ENCODE data around the gene GNAQ.

Gene GNAQ

DNA sequence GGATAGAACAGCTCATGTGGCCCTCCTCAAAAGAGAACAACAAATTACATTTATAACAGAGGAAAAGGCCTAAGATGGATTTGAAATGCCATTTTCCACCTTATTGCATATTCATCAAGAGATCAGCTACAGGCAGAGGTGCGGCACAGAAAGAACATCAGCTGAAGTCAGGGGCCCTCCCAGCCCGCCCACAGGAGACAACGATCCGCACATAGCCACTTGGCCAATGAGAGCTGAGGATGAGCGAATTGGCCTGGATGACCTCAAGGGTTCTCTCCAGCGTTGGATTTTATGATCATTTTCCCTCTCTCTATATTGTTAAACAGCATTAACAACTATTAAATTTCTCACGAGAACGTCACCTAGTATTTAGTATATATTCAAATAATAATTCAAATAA lies 97.6 kb downstream of the GNAQ start:
- no peaks in the 10 kb centered on the region for H3K36me3 Mint-ChIP-seq (ENCODE audit: insufficient read depth)
- peaks cover 0 to 2% of the 10 kb centered on the region in 2 donors for H3K4me1 Mint-ChIP-seq (ENCODE audit: low read depth in 2 of 2)

DNA sequence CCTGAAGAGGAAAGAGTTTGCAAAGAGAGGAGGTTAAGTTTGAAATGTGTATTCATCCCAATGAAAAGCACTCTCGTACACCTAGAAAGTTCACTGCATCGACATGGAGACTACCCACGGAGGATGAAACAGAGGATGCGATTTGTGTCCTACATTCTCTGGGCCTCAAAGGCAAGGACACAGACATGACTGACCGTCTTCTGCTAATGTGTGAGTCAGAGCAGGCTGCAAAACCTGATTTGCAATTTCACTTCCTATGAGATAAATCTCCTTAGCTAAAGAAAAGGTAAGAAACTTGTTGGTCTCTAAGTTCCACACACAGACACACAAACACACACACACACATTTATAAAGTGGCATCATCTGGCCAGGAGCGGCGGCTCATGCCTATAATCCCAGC lies 98.6 kb downstream of the GNAQ start:
- Mint-ChIP-seq H3K4me1 (ENCODE audit: low read depth in 2 of 2) (no peaks in the 10 kb centered on the region), H3K27me3 (peaks cover 0 to 9% of the 10 kb centered on the region in 2 donors), H3K9me3 (no peaks in the 10 kb centered on the region), H3K36me3 (ENCODE audit: insufficient read depth) (no peaks in the 10 kb centered on the region), H3K27ac (no peak overlapping the region), H3K4me3 (no peak overlapping the region)
- DNase-seq (no peak), ATAC-seq (replicated peaks) (no peak)

More for the DNA sequence above, 97.6 kb downstream of the GNAQ start:
- Mint-ChIP-seq H3K27me3 (peaks cover 0 to 18% of the 10 kb centered on the region in 2 donors), H3K9me3 (no peaks in the 10 kb centered on the region), H3K4me3 (no peak overlapping the region), H3K27ac (no peak overlapping the region)
- ATAC-seq (replicated peaks) = no peak
- DNase-seq = no peak

DNA sequence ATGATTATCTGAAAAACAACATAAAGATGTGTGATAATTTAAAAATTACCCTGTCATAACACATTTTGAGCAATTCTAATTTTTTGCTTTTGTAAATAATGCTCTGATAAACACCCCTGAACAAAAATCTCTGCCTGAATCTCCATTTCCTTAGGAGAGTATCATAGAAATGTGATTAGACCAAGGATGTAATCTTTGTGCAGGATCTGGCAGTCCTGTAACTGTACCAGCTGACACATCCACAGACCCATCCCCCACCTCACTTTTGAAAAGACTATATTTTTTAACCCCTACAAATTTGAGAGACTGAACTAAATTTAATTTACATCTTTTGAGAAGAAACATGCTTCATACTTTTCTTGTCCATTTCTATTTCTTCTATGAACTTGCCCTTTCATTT lies 101.7 kb downstream of the GNAQ start:
- ATAC-seq (replicated peaks) = no peak
- no peak for DNase-seq
- no peak overlapping the region for H3K4me3 Mint-ChIP-seq
- H3K27me3 Mint-ChIP-seq = peaks cover 0 to 9% of the 10 kb centered on the region in 2 donors
- H3K4me1 Mint-ChIP-seq (ENCODE audit: low read depth in 2 of 2) = peaks cover 0 to 4% of the 10 kb centered on the region in 2 donors
- H3K36me3 Mint-ChIP-seq (ENCODE audit: insufficient read depth) = no peaks in the 10 kb centered on the region
- no peak overlapping the region for H3K27ac Mint-ChIP-seq
- H3K9me3 Mint-ChIP-seq = no peaks in the 10 kb centered on the region

DNA sequence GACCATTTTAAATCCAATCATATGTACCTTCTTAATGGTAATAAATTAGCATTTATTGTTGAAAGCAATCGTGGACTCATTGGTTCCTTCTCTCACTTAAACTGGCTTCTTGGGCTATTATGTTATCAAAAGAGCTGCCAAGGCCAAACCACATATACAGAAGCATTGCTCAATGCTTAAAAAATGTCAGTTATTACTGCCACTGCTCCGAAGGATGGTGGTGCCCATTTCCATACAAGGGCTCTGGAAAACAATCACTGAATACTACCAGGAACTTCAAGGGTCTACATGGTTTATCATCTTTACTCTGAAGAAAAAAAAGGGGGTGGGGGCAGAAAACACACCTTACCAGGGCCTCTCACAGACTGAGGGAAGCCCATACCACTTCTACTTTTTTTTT lies 104.3 kb downstream of the GNAQ start:
- Mint-ChIP-seq H3K4me1 (ENCODE audit: low read depth in 2 of 2) (peaks cover 0 to 4% of the 10 kb centered on the region in 2 donors), H3K9me3 (no peaks in the 10 kb centered on the region), H3K4me3 (no peak overlapping the region), H3K36me3 (ENCODE audit: insufficient read depth) (no peaks in the 10 kb centered on the region), H3K27me3 (peaks cover 0 to 2% of the 10 kb centered on the region in 2 donors), H3K27ac (no peak overlapping the region)
- DNase-seq (no peak), ATAC-seq (replicated peaks) (no peak)

DNA sequence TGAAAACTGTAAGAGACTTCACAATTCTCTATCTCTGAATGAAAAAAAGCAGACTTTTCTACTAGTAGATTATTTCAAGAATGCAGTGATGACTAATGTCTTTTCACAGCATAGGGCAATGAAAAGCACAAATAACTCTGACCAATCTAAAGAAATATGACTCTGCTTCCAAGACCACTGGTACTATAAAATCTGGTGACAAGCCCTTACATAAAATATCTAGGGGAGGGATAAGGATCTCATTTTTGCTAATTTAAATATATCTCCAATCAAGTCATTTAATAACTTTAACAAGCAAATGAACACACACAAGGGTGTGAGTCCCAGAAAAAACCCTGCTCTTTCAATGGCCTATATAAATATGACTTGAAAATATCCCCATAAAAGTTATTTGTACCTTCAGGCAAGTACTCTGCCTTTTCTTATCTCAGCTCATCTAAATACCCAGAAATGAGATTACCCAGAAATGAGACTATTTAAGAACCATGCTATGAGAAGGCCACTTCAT lies 105.2 kb downstream of the GNAQ start:
- Mint-ChIP-seq H3K27me3 (no peaks in the 10 kb centered on the region), H3K9me3 (no peaks in the 10 kb centered on the region), H3K4me1 (ENCODE audit: low read depth in 2 of 2) (peaks cover 0 to 4% of the 10 kb centered on the region in 2 donors), H3K36me3 (ENCODE audit: insufficient read depth) (no peaks in the 10 kb centered on the region), H3K27ac (no peak overlapping the region), H3K4me3 (no peak overlapping the region)
- ATAC-seq (replicated peaks) (no peak), DNase-seq (no peak)

DNA sequence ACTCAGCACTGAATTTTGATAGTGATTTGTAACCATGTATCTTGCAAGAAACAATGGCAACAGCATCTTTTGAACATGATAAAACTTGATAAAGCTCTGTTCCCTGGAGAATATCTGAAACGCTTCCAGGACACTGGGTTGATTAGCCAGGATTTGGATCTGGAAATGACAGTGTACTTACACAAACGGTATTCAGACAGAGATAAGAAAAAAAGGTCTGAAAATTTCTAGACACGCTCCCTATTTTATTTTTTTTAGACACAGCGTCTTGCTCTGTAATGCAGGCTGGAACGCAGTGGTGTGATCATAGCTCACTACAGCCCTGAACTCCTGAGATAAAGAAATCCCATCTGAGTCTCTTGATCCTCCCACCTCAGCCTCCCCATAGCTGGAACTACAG lies 109.0 kb downstream of the GNAQ start:
- no peak for ATAC-seq (replicated peaks)
- H3K27me3 Mint-ChIP-seq = no peaks in the 10 kb centered on the region

DNA sequence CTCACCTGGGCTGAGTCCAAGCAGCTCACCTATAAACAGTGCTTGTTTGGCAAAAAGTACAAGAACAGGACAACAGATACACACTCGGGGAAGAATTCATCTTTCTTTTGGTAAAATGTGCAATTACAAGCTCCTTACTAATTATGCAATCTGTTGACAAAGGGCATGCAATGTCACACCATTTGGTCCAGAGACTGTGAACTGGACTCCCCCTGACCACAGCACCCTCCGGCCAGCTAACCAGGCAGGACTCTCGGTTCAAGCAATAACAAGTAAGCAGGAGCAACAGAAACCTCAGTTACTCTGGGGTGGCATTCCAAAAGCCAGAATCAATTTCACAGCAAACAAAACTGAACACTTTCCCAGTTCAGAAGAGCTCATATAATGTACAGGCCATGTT lies 113.8 kb downstream of the GNAQ start:
- Mint-ChIP-seq H3K9me3 (no peaks in the 10 kb centered on the region), H3K4me1 (ENCODE audit: low read depth in 2 of 2) (peaks cover 0 to 1% of the 10 kb centered on the region in 2 donors), H3K27me3 (no peaks in the 10 kb centered on the region), H3K36me3 (ENCODE audit: insufficient read depth) (peaks cover 7% of the 10 kb centered on the region), H3K4me3 (no peak overlapping the region), H3K27ac (no peak overlapping the region)
- ATAC-seq (replicated peaks) (no peak), DNase-seq (no peak)

More for the DNA sequence above, 109.0 kb downstream of the GNAQ start:
- peaks cover 0 to 4% of the 10 kb centered on the region in 2 donors for H3K4me1 Mint-ChIP-seq (ENCODE audit: low read depth in 2 of 2)
- peaks cover 7% of the 10 kb centered on the region for H3K36me3 Mint-ChIP-seq (ENCODE audit: insufficient read depth)
- H3K9me3 Mint-ChIP-seq = no peaks in the 10 kb centered on the region
- no peak overlapping the region for H3K4me3 Mint-ChIP-seq
- H3K27ac Mint-ChIP-seq = no peak overlapping the region
- no peak for DNase-seq

DNA sequence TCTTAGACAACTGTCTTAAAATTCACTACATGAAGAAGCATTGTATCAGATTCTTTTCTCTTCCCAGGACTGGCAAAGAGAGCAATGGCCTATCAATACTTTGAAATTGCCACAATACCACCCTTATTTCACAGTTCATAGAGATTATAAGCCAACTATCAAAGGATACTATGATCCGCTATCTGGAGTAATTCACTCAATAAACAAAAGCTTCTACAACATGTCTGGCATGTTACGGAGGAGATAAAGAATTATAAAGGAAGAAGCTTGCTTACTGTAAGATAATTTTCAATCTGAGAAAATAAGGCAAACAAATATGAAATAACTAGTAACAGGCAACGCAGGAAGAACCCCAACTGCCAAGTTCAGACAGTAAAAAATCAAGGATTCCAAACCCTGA lies 114.8 kb downstream of the GNAQ start:
- no peak for DNase-seq
- Mint-ChIP-seq H3K27ac (no peak overlapping the region), H3K27me3 (peaks cover 0 to 1% of the 10 kb centered on the region in 2 donors), H3K9me3 (no peaks in the 10 kb centered on the region), H3K4me1 (ENCODE audit: low read depth in 2 of 2) (peaks cover 0 to 1% of the 10 kb centered on the region in 2 donors), H3K4me3 (no peak overlapping the region), H3K36me3 (ENCODE audit: insufficient read depth) (peaks cover 7% of the 10 kb centered on the region)
- ATAC-seq (replicated peaks) = no peak

DNA sequence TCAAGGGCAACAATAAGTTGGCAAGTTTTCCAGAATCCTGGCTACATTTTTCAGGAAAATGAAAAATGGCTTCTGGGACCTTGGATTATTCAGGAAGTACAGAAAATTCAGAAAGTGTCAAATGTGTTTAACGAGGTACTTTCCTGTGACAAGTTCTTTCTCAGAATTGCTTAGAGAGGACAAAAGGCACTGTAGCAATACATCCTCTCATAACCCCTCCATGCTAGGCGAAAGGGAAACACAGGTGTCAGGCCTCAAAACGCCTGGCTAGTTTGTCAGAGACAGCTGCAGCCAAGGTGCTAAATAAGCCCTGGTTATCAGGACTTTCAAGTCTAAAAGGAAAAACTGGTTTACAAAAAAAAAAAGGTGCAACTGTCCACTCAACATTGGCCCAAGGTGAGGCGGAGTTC lies 115.2 kb downstream of the GNAQ start:
- Mint-ChIP-seq H3K4me1 (ENCODE audit: low read depth in 2 of 2) (peaks cover 0 to 1% of the 10 kb centered on the region in 2 donors), H3K9me3 (no peaks in the 10 kb centered on the region), H3K27me3 (peaks cover 0 to 5% of the 10 kb centered on the region in 2 donors), H3K27ac (no peak overlapping the region), H3K4me3 (no peak overlapping the region), H3K36me3 (ENCODE audit: insufficient read depth) (peaks cover 7% of the 10 kb centered on the region)
- ATAC-seq (replicated peaks) = no peak
- DNase-seq = no peak

DNA sequence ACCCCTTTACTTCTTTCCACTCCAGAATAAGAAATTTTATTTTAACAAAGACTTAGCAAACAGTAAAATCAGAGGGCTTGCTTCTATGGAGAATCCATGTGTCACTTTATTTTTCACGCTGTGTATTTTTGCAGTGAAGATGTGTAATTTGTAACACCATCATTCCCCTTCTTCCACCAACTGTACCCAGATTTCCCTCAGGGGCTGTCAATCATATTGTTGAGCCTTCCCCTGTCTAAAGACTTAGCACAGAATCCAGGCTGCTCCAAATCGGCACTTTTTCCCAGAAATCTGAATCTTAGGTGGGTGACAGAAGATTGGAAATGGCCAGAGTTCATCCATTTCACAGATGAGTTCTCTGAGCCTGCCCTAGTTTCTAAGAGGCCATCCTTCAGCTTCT lies 115.9 kb downstream of the GNAQ start:
- peaks cover 0 to 10% of the 10 kb centered on the region in 2 donors for H3K27me3 Mint-ChIP-seq
- H3K9me3 Mint-ChIP-seq = no peaks in the 10 kb centered on the region
- ATAC-seq (replicated peaks) (no peak), DNase-seq (no peak)
- peaks cover 0 to 2% of the 10 kb centered on the region in 2 donors for H3K4me1 Mint-ChIP-seq (ENCODE audit: low read depth in 2 of 2)
- peaks cover 7% of the 10 kb centered on the region for H3K36me3 Mint-ChIP-seq (ENCODE audit: insufficient read depth)
- no peak overlapping the region for H3K4me3 Mint-ChIP-seq
- H3K27ac Mint-ChIP-seq = no peak overlapping the region

DNA sequence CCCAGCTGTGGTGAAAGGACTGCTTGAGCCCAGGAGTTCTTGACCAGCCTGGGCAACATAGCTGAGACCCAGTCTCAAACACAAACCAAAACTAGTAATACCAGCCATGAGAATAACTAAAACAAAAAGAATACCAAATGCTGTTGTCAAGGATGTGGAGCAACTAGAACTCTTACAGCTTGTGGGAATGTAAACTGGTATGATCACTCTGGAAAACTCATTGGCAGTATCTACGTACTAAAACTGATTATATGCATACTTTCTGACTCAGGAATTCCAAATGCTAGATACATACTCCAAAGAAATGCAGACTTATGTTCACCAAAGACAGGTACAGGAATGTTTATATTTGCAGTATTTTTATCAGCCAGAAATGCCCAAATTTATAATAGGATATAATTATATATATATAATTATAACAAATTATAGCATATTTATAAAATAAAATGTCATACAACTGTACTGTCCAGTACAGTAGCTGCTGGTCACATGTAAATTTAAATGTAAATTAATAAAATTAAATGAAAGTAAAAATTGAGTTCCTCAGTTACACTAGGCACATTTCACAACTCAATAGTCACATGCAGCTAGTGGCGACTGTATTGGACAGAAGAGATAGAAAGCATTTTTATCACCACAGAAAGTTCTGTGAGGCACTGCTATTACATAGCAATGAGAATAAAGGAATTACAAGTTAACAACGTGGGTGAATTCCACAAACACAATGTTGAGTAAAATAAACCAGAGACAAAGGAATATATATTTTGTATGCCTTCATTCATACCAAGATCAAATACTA lies 118.5 kb downstream of the GNAQ start:
- H3K27ac Mint-ChIP-seq = no peak overlapping the region
- no peak for ATAC-seq (replicated peaks)
- peaks cover 4 to 12% of the 10 kb centered on the region in 2 donors for H3K4me1 Mint-ChIP-seq (ENCODE audit: low read depth in 2 of 2)
- peaks cover 0 to 14% of the 10 kb centered on the region in 2 donors for H3K27me3 Mint-ChIP-seq
- no peak overlapping the region for H3K4me3 Mint-ChIP-seq
- DNase-seq = no peak
- no peaks in the 10 kb centered on the region for H3K36me3 Mint-ChIP-seq (ENCODE audit: insufficient read depth)
- no peaks in the 10 kb centered on the region for H3K9me3 Mint-ChIP-seq

DNA sequence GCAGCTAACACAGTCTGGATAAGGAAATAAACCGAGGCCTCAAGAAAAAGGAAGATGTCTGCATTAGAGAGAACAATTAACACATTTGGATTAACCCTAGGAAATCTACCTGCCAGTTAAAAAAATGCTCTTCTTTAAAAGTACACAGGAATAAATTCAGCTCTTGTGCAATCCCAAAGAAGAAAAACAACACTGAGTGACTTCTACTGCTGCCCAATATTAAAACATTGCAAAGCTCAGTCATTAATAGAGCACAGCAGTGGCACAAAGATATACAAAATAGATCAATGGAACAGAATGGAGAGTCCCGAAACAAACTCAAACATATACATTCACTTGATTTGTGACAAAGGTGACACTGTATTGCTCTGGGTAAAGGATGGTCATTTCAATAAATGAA lies 119.7 kb downstream of the GNAQ start:
- DNase-seq = no peak
- no peak overlapping the region for H3K4me3 Mint-ChIP-seq
- no peak for ATAC-seq (replicated peaks)
- no peaks in the 10 kb centered on the region for H3K36me3 Mint-ChIP-seq (ENCODE audit: insufficient read depth)
- peaks cover 4 to 13% of the 10 kb centered on the region in 2 donors for H3K4me1 Mint-ChIP-seq (ENCODE audit: low read depth in 2 of 2)
- no peak overlapping the region for H3K27ac Mint-ChIP-seq
- H3K27me3 Mint-ChIP-seq = peaks cover 0 to 16% of the 10 kb centered on the region in 2 donors
- no peaks in the 10 kb centered on the region for H3K9me3 Mint-ChIP-seq

DNA sequence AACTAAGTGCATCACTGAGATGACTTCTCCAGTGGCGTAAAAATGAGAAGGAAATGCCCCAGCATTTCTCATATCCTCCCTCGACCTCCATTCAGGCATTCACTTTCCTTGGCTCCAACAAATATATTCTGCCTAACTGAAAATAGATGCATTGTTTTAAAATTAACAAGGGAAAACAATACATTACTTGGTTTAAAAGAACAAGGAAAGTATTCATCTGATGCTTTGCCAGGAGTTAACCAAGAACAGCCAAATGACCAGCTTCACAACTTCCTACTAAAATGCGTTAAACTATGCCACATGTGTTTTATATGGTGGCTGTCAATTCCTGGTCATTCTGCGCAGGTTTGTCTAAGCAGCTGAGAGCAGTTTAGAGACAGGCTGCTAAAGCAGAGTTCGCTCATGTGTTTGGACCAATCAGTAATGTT lies 121.4 kb downstream of the GNAQ start:
- Mint-ChIP-seq H3K36me3 (ENCODE audit: insufficient read depth) (no peaks in the 10 kb centered on the region), H3K27ac (no peak overlapping the region), H3K4me1 (ENCODE audit: low read depth in 2 of 2) (peaks cover 4 to 11% of the 10 kb centered on the region in 2 donors), H3K27me3 (peaks cover 0 to 16% of the 10 kb centered on the region in 2 donors), H3K9me3 (no peaks in the 10 kb centered on the region), H3K4me3 (no peak overlapping the region)
- DNase-seq (no peak), ATAC-seq (replicated peaks) (no peak)

DNA sequence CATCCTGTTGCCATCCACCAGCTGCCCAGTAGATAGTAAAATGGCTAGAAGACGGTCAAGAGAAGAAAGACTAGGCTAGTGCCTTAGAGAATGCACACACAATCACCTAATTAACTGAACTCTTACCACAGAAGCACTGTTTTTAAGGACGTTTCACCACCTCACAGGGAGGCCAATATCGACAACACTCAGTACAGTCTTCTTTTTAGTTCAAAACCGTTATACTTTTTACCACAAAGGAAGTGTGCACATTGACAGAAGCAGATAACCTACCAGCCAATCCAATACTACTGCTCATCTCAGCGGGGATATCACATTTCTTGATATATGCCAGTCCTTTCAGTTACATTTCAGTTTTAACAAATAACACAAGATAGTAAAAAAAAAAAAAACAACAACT lies 122.3 kb downstream of the GNAQ start:
- no peaks in the 10 kb centered on the region for H3K9me3 Mint-ChIP-seq
- DNase-seq (no peak), ATAC-seq (replicated peaks) (peak; percentile 96)
- H3K4me1 Mint-ChIP-seq (ENCODE audit: low read depth in 2 of 2) = peaks cover 4 to 11% of the 10 kb centered on the region in 2 donors
- H3K27ac Mint-ChIP-seq = peak overlapping the region in 1 of 2 donors; percentile 51
- peaks cover 0 to 16% of the 10 kb centered on the region in 2 donors for H3K27me3 Mint-ChIP-seq
- peak overlapping the region in 1 of 2 donors; percentile 6 for H3K4me3 Mint-ChIP-seq
- H3K36me3 Mint-ChIP-seq (ENCODE audit: insufficient read depth) = no peaks in the 10 kb centered on the region

Measured in effector memory CD8-positive, alpha-beta T cell (primary cell).